Amygdala (tissue), 56 donors: ENCODE results near the gene RBMS1.

ENCODE experiments used
- DNase-seq, 56 donors: peaks; one replicate each; lab custom pipeline; 2025; lab: John Stamatoyannopoulos, UW

RBMS1 gene

DNA sequence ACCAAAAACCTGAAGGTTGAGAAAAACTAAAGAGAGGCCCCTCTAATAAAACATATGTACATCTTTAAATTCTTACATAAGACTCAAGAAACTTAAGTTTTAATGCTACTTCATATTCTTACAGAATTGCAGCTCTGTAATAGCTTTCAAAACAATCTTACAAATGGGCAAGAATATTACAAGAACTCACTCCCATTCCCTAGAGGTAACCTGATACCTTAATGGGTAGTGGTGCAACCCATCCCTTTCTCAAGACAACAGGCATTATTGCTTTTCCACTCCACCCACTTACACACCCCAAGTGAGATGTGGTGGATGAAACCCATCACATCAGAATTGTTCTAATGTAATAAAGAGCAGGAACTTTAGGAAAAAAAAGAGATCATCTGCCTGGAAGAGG lies 103.7 kb downstream of the RBMS1 start:
- DNase-seq, result no peak

DNA sequence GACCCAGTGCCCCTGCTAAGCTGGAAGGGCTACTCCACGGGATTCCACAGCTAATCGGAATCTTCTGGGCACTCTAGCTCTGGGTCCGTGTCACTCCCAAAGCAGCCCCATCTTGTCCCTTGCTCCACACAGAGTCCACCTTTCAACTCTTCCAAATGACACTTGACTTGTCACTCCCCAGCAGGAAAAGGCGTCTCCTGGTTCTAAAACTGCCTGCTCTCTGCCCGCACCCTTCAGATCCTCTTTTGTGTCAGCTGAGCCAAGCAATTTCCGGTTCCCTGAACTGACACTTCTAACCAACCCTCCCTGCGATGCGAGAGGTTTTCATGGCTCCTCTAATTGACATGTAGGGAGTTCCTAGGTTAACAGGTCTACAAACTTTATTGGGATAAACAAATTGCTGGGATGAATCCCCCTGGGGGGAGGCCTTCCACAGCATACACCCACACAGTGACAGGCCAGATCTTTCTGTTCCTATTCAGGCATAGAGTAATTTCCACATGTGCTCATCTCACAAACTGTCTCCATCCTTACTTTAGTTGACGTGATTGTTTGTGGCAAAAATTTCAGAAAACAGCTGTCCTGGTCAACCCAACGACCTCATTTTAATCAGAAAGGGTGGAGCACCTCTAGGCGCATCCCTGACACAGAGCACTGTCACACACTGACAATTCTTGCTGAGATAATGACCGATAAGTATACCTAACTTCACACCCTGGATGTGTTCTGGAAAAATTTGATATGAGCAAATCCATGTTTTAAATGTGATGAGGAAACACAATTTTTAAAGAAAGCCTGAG lies 104.9 kb downstream of the RBMS1 start:
- peak in 2 of 56 donors; percentile 6 to 25 for DNase-seq

DNA sequence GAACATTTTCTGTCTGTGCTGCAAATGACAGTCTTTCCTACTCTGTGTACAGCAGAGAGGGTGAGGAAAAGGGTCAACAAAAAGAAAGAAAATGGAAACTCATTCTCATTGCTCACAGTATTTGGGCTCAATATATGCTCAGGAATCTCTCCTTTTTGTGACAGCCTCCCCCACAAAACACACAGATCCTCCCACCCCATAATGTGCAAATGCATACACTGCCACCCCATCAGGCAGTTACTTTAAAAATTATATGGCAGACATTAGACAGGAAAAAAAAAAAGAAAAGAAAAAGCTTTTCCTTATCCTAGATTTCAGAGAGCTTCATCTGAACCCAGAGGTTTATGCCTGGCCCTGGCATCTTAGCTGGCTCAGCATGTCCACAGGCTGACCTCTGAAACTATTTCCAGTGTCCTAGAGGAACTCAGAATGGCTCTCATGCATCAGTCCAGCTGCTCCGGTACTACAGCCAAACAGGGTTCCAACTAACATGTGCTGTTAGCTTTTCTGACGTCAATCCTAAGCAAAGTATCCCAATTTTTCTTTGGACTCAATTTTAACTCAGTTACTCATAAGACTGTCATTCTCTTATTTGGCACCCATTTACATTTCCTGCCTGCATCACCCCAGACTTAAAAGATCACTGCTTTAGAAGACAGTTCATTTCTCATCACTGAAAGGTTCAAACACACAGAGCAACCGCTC lies 105.9 kb downstream of the RBMS1 start:
- peak in 1 of 56 donors; percentile 5 for DNase-seq

DNA sequence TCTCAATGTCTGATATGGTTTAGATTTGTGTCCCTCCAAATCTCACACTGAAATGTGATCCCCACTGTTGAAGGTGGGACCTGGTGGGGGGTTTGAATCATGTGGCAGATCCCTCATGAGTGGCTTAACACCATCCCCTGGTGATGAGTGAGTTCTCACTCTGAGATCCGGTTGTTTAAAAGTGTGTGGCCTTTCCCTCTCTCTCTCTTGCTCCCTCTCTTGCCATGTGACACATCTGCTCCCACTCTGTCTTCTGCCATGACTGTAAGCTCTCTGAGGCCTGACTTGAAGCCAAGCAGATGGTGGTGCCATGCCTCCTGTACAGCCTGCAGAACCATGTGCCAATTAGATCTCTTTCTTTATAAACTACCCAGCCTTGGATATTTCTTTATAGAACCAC lies 108.8 kb downstream of the RBMS1 start:
- no peak for DNase-seq

DNA sequence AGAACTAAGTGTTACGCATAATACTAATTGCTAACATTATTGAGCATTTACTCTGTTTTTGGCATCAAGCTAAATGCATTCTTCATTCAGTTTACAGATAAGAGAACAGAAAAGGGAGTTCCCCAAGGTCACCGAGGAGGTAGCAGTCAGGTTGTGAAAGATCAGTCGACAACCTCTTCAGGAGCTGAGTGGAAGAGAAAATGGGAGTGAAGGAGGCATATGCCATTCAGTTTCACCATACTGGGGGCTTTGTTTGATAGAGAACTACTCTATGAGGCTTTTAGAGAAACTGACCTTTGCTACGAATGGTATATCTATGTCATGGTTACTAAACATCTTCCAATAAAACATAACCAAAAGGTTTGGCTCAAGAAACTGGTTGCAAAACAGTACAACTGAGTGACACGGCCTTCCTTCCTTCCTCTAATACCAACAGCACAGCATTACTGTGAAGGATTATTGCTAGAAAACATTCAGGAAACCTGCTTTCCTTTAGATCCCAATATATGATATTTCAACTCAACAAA lies 112.1 kb downstream of the RBMS1 start:
- no peak for DNase-seq

DNA sequence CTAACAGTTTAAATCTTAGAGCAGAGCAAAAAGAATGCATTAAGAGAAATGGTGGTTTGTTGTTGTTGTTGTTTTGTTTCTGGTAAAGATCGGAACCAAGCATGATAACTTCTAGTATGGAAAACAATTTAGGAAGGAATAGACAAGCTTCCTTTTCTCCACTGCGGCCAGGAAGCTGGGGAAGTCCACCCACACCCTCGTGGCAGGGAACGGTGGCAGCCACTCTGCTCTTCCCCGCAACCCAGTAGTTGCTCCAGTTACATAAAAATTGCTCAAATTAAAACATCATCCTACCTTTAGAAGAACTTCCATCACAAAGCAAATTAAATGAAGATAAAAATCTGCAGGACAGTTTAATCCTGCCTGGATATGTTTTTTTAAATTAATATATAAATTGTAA lies 113.0 kb downstream of the RBMS1 start:
- peak in 1 of 56 donors; percentile 4 for DNase-seq

DNA sequence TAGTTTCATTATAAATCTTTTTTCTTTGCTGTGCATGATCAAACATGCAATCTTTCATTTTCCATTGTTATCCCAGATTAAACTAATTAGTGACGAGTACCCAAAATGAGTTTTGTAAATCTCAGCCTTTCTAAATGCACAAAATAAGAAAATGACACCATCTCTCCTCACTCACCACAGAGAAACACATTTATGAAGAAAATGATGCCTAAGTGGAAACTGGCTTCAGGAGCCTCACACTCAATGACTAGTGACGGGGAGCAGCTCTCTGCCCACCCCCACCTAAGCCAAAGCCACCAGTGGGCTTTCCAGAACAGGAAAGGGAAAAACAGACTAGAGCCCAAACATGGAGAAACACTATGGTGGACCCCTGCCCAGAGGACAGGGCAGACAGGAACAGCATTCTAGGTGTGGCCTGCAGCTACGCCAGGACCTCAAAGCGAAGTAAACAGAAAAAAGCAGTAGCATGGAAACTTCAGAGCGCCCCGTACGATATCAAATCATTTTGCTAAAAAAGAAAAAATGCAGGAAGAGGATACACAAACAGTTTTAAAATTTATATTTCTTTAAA lies 113.5 kb downstream of the RBMS1 start:
- DNase-seq, result no peak

DNA sequence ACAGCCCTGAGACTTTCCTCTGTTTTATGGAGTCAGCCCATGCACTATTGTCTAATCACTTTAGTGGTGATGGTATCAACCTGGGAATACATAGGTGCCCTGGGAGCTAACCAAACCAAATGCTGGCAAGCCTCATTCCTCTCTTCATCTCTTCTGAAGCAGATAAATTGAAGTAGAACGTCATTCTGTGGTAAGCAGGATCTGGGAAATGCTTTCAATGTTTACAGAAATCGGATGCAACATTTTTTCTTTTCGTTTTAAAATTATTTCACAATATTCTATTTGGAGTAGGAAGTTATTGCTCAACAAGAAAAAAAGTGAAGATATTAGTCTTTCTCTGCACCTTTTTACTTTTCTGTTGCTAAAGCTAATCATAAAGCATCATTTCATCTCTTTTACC lies 114.2 kb downstream of the RBMS1 start:
- DNase-seq, result no peak

DNA sequence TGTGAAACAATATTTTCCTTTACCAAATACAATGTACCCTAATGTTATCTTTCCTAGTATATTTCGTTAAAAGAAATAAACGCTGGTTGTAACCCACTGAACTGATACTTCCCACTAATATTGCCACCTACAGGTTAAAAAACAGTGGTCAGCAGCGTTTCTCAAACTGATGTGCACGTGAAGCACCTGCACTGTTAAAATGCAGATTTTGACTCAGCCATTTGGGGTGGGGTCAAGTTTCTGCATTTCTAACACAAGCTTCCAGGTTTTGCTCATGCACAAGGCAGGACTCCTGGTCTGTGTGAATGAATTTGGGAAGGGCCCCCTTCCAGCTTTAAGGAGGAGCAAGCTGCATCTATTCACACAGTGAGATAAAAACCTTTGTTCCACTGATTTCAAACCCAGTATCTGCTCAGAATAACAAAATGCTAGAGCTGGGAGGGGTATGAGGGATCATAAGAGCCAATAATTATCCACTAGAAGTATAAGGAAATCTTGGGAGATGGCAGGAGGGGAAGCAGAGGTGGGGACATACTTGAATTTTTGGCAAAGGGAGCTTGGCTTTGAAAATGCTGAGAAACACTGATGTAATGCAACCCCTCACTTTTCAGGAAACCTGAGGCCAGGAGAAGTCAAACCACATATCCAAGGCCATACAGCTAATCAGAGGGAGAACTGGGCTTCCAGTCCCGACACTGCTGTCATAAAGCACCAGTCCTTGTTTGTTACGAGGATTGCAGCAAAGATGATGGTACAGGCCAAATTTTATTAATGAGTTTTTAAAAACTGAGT lies 116.2 kb downstream of the RBMS1 start:
- no peak for DNase-seq

DNA sequence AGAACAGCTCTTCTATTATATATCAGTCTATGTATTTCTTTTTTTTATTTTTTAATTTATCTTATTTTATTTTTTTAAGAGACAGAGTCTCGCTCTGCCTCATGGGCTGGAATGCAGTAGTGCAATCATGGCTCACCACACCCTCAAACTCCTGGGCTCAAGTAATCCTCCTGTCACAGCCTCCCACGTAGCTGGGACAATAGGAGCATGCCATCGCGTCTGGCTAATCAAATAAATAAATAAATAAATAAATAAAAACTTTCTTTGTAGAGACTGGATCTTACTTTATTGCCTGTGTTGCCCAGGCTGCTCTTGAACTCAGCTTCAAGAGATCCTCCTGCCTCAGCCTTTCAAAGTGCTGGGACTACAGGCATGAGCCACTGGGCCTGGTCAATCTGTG lies 117.0 kb downstream of the RBMS1 start:
- DNase-seq, result no peak

DNA sequence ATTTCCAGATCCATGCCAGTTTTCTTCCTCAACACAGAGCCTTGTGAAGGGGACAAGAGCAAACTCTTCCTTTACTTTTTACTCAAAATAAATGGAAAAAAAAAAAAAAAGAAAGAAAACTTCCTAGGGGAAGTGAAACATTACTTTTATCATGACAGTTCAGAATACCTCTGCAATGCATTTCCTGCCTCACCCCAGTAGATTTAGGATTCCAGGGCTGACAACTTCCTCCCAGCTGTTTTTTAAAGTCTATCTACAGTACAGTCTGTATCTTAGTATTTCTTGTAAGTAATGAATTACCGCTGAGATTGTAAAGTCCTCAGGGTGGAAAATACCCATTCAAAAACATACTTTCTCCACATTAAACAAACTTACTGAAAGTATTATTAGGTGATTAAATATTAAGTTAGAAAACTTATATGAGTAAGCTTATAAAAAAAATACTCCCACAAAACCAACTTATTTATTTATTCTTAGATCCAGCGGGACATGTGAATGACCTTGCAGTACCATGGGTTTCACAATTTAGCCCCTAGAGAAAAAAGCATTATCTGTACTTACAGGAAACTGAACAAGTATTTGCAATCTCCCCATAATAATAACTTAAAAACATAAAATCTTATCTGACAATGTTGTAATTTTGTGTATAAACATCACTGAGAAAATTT lies 117.7 kb downstream of the RBMS1 start:
- no peak for DNase-seq

DNA sequence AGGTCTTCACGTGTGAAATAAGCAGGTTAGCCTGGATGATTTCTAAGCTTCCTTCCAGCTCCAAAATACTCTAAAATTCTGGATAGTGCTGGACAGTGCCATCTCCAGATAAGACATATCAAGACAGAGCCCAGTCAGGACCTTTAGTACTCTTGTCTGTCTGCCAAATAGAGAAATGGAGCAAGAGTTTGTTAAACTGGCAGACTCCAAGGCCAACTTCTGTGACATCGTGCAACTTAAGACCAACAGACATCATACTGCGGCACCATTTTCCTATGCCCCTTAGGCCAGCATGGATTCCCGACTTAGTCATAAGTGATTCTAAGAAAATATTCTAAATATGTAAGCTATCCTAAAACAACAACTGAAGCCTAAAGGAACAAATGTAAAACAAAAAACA lies 118.6 kb downstream of the RBMS1 start:
- DNase-seq, result no peak

DNA sequence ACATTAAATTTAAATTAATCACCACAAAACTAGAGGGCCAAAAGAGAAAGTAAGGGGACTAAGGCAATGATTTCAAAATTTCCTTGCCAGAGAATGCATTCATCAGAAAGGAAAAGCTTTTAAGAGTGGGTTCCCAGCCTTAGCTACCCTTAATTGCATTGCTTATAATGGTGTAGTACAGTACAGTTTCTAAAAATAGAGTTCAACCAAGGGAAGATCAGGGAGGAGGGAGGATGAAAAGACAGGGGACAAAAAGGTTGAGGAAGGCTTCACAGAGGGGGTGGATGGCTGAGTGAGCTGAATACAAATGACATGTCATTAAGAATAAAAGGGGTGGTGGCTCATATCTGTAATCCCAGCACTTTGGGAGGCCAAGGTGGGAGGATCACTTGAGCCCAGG lies 119.9 kb downstream of the RBMS1 start:
- DNase-seq, result no peak

DNA sequence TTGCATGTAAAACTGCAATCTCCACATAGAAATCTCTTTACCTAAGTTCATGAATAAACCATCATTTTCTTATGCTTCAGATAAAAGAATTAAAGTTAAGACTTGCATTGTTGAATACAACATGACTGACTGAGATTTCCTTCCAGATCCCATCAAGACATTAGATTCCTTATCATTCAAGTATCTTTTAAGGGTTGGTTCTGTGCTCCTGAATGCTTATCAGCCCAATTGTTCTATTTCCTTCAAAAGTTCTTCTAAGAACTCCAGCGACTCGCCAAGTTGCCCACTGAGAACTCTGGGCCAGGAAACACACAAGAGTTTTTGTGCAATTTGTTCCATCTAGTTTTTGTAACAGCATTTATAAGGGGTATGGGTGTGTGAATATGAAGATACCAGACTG lies 120.3 kb downstream of the RBMS1 start:
- no peak for DNase-seq

DNA sequence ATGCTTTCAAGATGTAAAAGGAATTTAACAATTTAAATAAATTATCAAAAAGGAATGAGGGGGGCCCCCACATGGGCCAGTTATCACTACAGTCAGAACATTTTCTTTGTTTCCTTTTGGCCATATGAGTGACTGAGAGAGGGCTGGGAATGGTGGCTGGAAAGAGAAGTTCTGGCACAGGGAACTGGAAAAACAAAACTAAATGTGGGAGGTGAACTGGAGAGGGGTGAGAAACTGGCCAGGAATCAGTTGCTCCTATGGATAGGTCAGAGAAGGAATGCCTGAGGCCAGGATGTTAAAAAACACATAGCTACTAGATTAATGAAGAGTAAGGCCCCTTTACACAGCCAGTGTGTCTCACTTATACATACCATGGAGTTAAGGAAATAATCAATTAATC lies 121.0 kb downstream of the RBMS1 start:
- DNase-seq, result no peak

DNA sequence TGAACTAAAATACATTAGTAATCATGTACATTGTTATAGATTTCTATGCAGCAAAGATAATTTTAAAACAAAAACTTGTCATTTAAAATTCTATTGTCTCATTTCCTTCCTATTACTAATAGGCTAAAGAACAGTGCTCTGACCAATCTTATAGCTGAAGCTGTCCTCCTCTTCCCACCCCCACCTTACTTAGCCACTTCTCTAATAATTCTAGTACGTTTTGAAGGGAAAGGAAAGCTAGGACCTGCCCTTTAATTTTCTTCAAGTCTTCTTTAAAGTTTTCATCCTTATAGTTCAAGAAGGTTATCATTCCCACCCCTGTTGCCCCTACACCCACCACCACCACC lies 121.6 kb downstream of the RBMS1 start:
- DNase-seq, result no peak

DNA sequence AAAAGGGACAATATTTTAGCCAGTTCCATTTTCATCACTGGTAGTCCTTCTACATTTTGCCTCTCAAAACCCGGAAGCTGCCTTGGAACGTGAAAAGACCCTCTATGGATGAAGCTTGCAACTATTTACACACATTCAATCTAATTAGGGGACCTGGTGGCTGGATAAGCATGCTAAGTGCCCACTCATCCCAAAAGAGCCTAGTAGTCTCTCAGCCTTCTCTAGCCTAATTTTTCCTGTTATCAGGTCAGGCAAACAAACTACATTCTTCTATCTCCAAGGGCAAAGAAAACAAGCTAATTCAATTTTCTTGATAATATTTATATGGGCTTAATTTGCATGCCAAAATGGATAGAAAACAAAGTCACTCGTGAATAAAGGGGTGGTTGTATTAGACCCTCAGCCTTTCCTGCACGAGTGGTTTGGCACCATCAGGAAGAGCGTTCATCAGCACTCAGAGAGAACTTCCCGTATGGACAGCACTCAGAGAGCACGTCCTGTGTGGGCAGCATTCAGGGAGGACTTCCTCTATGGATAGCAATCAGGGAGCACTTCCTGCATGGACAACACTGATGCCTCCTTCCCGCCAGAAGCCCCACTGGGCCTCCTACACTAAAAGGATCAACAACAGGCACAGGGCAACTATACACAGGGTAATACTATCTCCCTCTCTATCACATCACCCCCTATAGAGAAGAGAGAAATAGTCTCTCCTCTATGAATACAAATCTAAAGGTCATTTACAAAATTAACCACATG lies 122.2 kb downstream of the RBMS1 start:
- no peak for DNase-seq

DNA sequence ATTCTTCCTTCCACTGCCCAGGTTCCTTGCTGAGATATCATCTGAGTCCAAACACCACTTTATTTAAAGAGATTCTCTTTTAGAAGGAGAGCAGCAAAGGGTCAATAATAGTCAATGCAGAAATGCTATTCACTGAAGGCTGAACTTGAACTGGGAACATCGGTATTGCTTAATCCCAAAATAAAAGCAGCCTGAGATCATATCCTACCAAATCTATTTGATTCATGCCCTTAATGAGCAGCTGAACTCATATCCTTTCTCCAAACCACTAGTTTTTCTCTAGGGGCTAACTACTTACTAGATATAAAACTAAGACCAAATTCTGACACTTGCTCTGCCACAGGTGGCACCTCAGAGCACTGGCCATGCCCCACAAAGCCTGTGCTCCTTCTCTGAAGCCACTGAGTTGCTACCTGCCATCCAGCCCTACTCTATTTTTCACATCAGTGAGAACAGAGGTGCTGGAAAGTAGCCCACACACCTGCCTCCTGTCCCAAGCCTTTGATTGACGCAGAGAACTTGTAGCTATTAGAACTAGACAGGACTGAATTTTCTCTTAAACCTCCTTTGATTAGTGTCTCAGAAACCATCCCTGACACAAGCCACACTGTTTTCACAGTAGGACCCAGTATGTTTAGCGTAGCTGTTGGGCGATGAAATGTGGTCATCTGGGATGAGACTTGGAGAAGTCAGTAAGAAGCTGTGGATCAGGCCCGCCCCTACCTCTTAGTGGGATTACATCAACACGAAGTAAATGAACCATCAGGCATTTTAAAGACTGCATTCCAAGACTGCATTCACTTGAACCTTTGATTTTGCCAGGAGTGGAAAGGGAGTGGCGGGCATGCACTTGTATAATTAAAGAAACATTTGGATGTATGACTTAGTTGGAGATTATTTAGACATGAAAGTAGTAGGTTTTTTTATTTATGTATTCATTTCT lies 124.3 kb downstream of the RBMS1 start:
- no peak for DNase-seq
